CD4-positive, alpha-beta T cell treated with Interleukin-17A for 4 hours (primary cell): ENCODE results near the gene ABHD6.
"Not testable (repeated sequence)": the region's sequence is repeated elsewhere in the genome, so short reads cannot be mapped to it uniquely, and the experiment has no call there.

Experiments
- DNase-seq: peaks from one replicate; pipeline ENCODE4 v3.0.0-alpha.2; 2020; ENCODE audit warnings: mixed read lengths

ABHD6 gene

GRCh38 chr3:58210761-58211460 lies 26.7 kb upstream of the ABHD6 start, which contains the start of gene DNASE1L3:
Gene DNASE1L3, minus strand, starts transcription at chr3:58210972. Its CDS starts 66 bp downstream, at chr3:58210906.
- no peak for DNase-seq

- no peak for DNase-seq
Measured at GRCh38 chr3:58214484-58215316, 22.9 kb upstream of the ABHD6 start.

GRCh38 chr3:58215317-58216025 lies 22.1 kb upstream of the ABHD6 start:
- no peak for DNase-seq

- DNase-seq = no peak
Measured at GRCh38 chr3:58216496-58217195, 20.9 kb upstream of the ABHD6 start.

- DNase-seq = peak; percentile 69
Measured at GRCh38 chr3:58217209-58217811, 20.3 kb upstream of the ABHD6 start.

- no peak for DNase-seq
Measured at GRCh38 chr3:58218904-58219303, 18.7 kb upstream of the ABHD6 start.

GRCh38 chr3:58222161-58222724 lies 15.3 kb upstream of the ABHD6 start:
- DNase-seq = no peak

- no peak for DNase-seq
Measured at GRCh38 chr3:58223855-58224254, 13.7 kb upstream of the ABHD6 start.

GRCh38 chr3:58227933-58228332 lies 9.7 kb upstream of the ABHD6 start:
- DNase-seq = not testable (repeated sequence)

- no peak for DNase-seq
Measured at GRCh38 chr3:58230876-58231552, 6.6 kb upstream of the ABHD6 start.

- DNase-seq = no peak
Measured at GRCh38 chr3:58231666-58232065, 5.9 kb upstream of the ABHD6 start.

- DNase-seq = no peak
Measured at GRCh38 chr3:58234516-58234931, 3.1 kb upstream of the ABHD6 start.

- DNase-seq = no peak
Measured at GRCh38 chr3:58235970-58236369, 1.6 kb upstream of the ABHD6 start.

GRCh38 chr3:58236527-58237237 lies 910 bp upstream of the ABHD6 start:
- no peak for DNase-seq

GRCh38 chr3:58237941-58238681 lies 519 bp downstream of the ABHD6 start:
- DNase-seq = peak; percentile 66

GRCh38 chr3:58238830-58239229 lies 1.2 kb downstream of the ABHD6 start:
- DNase-seq = no peak

- no peak for DNase-seq
Measured at GRCh38 chr3:58241306-58242044, 3.9 kb downstream of the ABHD6 start.

GRCh38 chr3:58242340-58242739 lies 4.7 kb downstream of the ABHD6 start:
- DNase-seq = no peak

GRCh38 chr3:58242860-58243259 lies 5.3 kb downstream of the ABHD6 start:
- DNase-seq = not testable (repeated sequence)
